NCI-H345 treated with DMSO at 0.1 percent for 48 hours (cell line): ENCODE data around the gene RNF157.
"Not testable (repeated sequence)": the region's sequence is repeated elsewhere in the genome, so short reads cannot be mapped to it uniquely, and the experiment has no call there.

ENCODE experiments used
- DNase-seq: peaks from one replicate; lab custom pipeline; 2025; ENCODE audit not compliant: unreplicated experiment; lab: John Stamatoyannopoulos, UW

Gene RNF157

GRCh38 chr17:76236603-76237002 is 3.7 kb downstream of the RNF157 start:
- no peak for DNase-seq

- no peak for DNase-seq
Measured at GRCh38 chr17:76235883-76236282, 4.4 kb downstream of the RNF157 start.

- no peak for DNase-seq
Measured at GRCh38 chr17:76234354-76234679, 6.0 kb downstream of the RNF157 start.

GRCh38 chr17:76233588-76234353 is 6.5 kb downstream of the RNF157 start:
- DNase-seq = no peak

- DNase-seq = no peak
Measured at GRCh38 chr17:76232342-76232741, 8.0 kb downstream of the RNF157 start.

GRCh38 chr17:76226749-76227148 is 13.5 kb downstream of the RNF157 start:
- DNase-seq = not testable (repeated sequence)

GRCh38 chr17:76225373-76226086 is 14.8 kb downstream of the RNF157 start:
- not testable (repeated sequence) for DNase-seq

- DNase-seq = no peak
Measured at GRCh38 chr17:76223802-76224201, 16.5 kb downstream of the RNF157 start.

GRCh38 chr17:76219670-76220383 is 20.5 kb downstream of the RNF157 start:
- no peak for DNase-seq

GRCh38 chr17:76217081-76217480 is 23.2 kb downstream of the RNF157 start:
- DNase-seq = no peak

GRCh38 chr17:76213491-76213890 is 26.8 kb downstream of the RNF157 start:
- no peak for DNase-seq

- DNase-seq = no peak
Measured at GRCh38 chr17:76208120-76208519, 32.2 kb downstream of the RNF157 start.

- no peak for DNase-seq
Measured at GRCh38 chr17:76207275-76208059, 32.8 kb downstream of the RNF157 start.

- not testable (repeated sequence) for DNase-seq
Measured at GRCh38 chr17:76205542-76206144, 34.6 kb downstream of the RNF157 start.

- no peak for DNase-seq
Measured at GRCh38 chr17:76204277-76204676, 36.0 kb downstream of the RNF157 start.

- no peak for DNase-seq
Measured at GRCh38 chr17:76200354-76200753, 39.9 kb downstream of the RNF157 start.

GRCh38 chr17:76199469-76199868 is 40.8 kb downstream of the RNF157 start:
- DNase-seq = no peak

GRCh38 chr17:76198702-76199101 is 41.6 kb downstream of the RNF157 start:
- no peak for DNase-seq

- no peak for DNase-seq
Measured at GRCh38 chr17:76197911-76198310, 42.4 kb downstream of the RNF157 start.

- no peak for DNase-seq
Measured at GRCh38 chr17:76196675-76197074, 43.6 kb downstream of the RNF157 start.
